ENCODE data around the gene UBXN4. TPM values are rescaled to one million over a fixed set of nuclear protein-coding genes. Genes with fewer than 3 reads are reported as not detected.

The UBXN4 gene
- polyA plus RNA-seq, 1 of the 3 experiments (the other 2 are of a cell fraction) = 32.7 TPM

GRCh38 chr2:135741043-135741394 is 636 bp upstream of the UBXN4 start:
- Histone ChIP-seq H3K36me3 (replicated peaks in 1 of 2; ENCODE audit: control insufficient read depth in 1 of 2, insufficient read depth in 2 of 2, low read length in 1 of 2) (peaks cover 1 to 5% of the 10 kb centered on the region in 2 experiments), H3K4me3 (ENCODE audit: low read depth in 2 of 2, low read length in 1 of 2) (no peak overlapping the region; a peak in 1 of 4 replicates), H3K9me2 (no peaks in the 10 kb centered on the region), H4K20me1 (ENCODE audit: insufficient read depth) (peaks cover 32% of the 10 kb centered on the region), H3K9me3 (no peaks in the 10 kb centered on the region), H3F3A (replicated peaks; ENCODE audit: insufficient read depth) (peaks cover 20% of the 10 kb centered on the region), H2AFZ (ENCODE audit: low read depth) (peak overlapping the region; percentile 91), H3K79me2 (ENCODE audit: insufficient read depth) (peaks cover 41% of the 10 kb centered on the region), H3K27me3 (ENCODE audit: insufficient read depth) (no peaks in the 10 kb centered on the region), H3K9ac (no peak overlapping the region), H3K4me2 (no peak overlapping the region), H3K4me1 (ENCODE audit: control insufficient read depth in 1 of 2, insufficient read depth in 2 of 2, low read depth in 1 of 2, low read length in 1 of 2) (peaks cover 8 to 13% of the 10 kb centered on the region in 2 experiments; a peak in 3 of 4 replicates), H3K27ac (ENCODE audit: low read depth in 2 of 2, low read length in 1 of 2) (no peak overlapping the region)
- no peak for DNase-seq
- 91% methylated on average over 11 of the region's 11 CpGs for WGBS (ENCODE audit: low lambda C conversion rate)
- ChIA-PET CTCF (interaction anchor here (0.9 to 1.7 kb wide), 5 partner anchors 15 to 209 kb away, joined by 3 to 6 read pairs (median 5); no protein-coding TSS in a partner anchor), POLR2A (no interaction called here)
- TF ChIP-seq RXRA (IDR thresholded peaks at IDR 0.05; ENCODE audit: borderline replicate concordance, low read depth) (no peak), MEF2A (IDR thresholded peaks at IDR 0.05; ENCODE audit: borderline replicate concordance, low read depth) (no peak), ZBTB33 (IDR thresholded peaks at IDR 0.05; ENCODE audit: borderline replicate concordance, low read depth) (no peak), TAF1 (IDR thresholded peaks at IDR 0.05; ENCODE audit: borderline replicate concordance, low read depth, low read length) (no peak), CHD2 (IDR thresholded peaks at IDR 0.05; ENCODE audit: low read length, partially characterized antibody) (no peak), TCF12 (IDR thresholded peaks at IDR 0.05) (no peak), GABPA (IDR thresholded peaks at IDR 0.05; ENCODE audit: low read depth) (no peak), ELF1 (IDR thresholded peaks at IDR 0.05) (no peak), EZH2phosphoT487 (IDR thresholded peaks at IDR 0.05; ENCODE audit: borderline replicate concordance, low read depth) (no peak), FOXJ3 (CRISPR knock-in tag; IDR thresholded peaks at IDR 0.05) (no peak), SIN3A (IDR thresholded peaks at IDR 0.05; ENCODE audit: borderline replicate concordance, low read depth, low read length) (no peak), GATA2 (CRISPR knock-in tag; IDR thresholded peaks at IDR 0.05) (no peak), MAX (IDR thresholded peaks at IDR 0.05; ENCODE audit: low read depth) (no peak), IRF3 (IDR thresholded peaks at IDR 0.05; ENCODE audit: low read depth, low read length) (no peak), TEAD4 (IDR thresholded peaks at IDR 0.05; ENCODE audit: borderline replicate concordance, insufficient read depth) (no peak)
- TF ChIP-seq, protein P1, sequence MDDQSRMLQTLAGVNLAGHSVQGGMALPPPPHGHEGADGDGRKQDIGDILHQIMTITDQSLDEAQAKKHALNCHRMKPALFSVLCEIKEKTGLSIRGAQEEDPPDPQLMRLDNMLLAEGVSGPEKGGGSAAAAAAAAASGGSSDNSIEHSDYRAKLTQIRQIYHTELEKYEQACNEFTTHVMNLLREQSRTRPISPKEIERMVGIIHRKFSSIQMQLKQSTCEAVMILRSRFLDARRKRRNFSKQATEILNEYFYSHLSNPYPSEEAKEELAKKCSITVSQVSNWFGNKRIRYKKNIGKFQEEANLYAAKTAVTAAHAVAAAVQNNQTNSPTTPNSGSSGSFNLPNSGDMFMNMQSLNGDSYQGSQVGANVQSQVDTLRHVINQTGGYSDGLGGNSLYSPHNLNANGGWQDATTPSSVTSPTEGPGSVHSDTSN (IDR thresholded peaks at IDR 0.05) = no peak
- TF ChIP-seq, protein P2, sequence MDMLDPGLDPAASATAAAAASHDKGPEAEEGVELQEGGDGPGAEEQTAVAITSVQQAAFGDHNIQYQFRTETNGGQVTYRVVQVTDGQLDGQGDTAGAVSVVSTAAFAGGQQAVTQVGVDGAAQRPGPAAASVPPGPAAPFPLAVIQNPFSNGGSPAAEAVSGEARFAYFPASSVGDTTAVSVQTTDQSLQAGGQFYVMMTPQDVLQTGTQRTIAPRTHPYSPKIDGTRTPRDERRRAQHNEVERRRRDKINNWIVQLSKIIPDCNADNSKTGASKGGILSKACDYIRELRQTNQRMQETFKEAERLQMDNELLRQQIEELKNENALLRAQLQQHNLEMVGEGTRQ (IDR thresholded peaks at IDR 0.05; ENCODE audit: borderline replicate concordance, low read depth, low read length) = no peak
- TF ChIP-seq, protein P3, sequence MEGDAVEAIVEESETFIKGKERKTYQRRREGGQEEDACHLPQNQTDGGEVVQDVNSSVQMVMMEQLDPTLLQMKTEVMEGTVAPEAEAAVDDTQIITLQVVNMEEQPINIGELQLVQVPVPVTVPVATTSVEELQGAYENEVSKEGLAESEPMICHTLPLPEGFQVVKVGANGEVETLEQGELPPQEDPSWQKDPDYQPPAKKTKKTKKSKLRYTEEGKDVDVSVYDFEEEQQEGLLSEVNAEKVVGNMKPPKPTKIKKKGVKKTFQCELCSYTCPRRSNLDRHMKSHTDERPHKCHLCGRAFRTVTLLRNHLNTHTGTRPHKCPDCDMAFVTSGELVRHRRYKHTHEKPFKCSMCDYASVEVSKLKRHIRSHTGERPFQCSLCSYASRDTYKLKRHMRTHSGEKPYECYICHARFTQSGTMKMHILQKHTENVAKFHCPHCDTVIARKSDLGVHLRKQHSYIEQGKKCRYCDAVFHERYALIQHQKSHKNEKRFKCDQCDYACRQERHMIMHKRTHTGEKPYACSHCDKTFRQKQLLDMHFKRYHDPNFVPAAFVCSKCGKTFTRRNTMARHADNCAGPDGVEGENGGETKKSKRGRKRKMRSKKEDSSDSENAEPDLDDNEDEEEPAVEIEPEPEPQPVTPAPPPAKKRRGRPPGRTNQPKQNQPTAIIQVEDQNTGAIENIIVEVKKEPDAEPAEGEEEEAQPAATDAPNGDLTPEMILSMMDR (IDR thresholded peaks at IDR 0.05) = no peak
